ENCODE measurements around the gene GRIK2.

Gene GRIK2

GRCh38 chr6:101650402-101651100, 257.0 kb downstream of the GRIK2 start:
- DNase-seq: no peak

DNA sequence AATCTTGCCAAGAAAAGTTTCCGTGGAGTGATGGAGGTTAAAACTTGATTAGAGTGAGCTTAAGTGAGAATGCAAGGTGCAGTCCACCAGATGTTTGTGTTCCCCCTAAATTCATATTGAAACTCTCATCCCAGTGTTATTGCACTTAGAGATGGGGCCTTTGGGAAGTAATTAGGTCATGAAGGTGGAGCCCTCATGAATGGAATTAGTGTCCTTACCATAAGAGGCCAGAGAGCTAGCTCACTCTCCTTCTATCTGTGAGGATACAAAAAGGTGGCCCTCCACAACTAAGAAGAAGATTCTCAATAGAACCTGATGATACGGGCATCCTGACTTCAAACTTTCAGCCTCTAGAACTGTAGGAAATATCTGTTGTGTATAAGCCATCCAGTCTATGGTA, 258.6 kb downstream of the GRIK2 start:
- DNase-seq: no peak

- no peak for DNase-seq
These were observed 261.6 kb downstream of the GRIK2 start for GRCh38 chr6:101655109-101655508.

DNA sequence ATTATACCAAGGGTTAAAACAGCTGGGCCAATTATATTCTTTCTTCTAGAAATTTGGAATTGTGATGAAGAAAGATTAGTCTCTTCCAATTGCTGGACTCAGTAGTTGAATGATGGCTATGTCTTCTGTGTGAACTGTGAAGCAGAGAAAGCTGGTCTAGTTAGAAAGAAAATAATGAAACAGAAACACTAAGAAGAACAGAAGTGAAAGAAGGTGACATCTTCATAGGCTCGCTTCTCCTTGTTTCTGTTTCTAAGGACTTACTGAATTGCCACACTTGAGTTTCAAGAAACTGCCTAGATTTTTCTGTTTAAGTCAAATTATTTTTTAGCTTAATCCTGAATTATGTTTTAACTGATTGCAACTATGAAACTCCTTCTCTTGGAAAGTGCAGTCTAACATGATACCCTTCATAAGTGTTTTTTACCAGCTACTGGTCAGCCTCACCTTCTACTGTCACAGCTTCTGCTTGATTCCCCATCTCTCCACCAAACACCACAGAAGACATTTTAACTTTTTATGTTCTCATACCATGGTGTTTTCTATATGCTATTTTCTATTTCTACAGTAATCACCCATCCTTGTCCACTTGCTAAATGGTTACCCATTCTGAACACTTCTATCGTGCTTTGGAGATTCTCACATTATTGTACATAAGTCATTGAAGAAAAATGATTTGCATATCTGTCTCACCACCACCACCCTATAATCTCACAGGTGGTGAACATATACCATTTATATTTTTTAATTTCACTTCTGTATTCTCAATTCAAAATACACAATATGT, 268.8 kb downstream of the GRIK2 start:
- no peak for DNase-seq

- DNase-seq: peak; percentile 93
These were observed 269.6 kb downstream of the GRIK2 start for GRCh38 chr6:101663100-101663499.

DNA sequence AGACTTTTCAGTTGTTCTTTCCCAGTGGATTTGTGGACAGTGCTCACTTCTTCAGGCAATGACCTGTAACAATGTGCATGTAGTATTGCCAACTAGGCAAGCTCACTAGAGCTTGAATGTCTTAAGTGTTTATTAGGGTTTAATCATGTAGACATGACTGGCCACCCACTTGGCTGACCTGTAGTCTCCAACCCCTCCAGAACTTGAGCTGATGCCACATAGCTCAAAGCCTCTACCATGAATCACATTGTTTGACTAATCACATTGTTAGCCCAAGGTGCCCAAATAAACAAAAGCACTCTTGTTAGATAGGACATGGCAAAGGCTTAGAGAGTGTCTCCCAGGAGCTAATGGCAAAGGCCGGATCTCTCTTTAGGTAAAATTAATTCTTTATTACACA, 272.7 kb downstream of the GRIK2 start:
- no peak for DNase-seq

DNA sequence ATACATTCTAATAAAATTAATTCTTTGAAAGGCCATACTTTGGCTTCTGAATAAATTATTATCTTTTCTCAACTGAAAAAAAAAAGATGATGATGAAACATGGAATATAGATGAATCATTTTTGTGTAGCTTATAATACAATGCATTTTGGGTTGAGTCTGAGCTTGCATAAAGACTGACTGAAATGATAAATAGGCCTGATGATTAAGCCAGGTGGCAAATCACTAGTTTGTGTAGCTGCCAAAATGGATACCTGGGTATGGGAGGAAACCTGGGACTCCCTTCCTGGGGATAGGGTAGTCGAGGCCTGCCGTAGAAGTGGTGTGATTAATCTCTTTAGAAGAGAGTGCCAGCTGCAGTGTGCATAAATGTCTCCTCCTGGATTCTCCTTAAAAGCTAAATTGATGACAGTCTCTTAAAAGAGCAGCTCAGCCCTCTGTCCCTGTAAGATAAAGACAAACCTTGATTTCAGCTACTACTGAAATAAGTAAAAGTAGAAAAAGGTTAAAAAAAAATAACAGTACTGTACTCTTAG, 275.1 kb downstream of the GRIK2 start:
- DNase-seq: peak; percentile 55

DNA sequence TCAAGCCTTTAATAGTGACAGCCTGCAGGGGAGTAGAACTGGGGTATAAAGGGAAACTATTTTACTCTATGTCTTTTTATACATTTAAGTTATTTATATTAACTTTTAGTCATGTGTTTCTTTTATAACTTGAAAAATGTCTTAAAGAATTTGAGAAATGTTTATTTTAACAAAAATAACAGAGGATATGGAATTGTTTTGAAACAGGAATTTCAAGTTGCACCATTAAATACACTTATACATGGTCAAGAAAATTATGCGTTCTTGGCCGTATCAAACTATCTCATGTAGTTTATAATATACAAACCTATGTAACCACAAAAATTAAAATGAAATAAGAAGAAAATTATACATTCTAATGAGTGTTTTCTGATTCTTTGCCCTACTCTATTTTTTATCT, 282.7 kb downstream of the GRIK2 start:
- no peak for DNase-seq

- no peak for DNase-seq
These were observed 289.4 kb downstream of the GRIK2 start for GRCh38 chr6:101682937-101683336.

- no peak for DNase-seq
These were observed 290.4 kb downstream of the GRIK2 start for GRCh38 chr6:101683884-101684283.

- no peak for DNase-seq
These were observed 293.1 kb downstream of the GRIK2 start for GRCh38 chr6:101686653-101687052.

- no peak for DNase-seq
These were observed 295.6 kb downstream of the GRIK2 start for GRCh38 chr6:101689156-101689555.

GRCh38 chr6:101689695-101690094, 296.2 kb downstream of the GRIK2 start:
- DNase-seq: no peak

GRCh38 chr6:101700655-101701054, 307.1 kb downstream of the GRIK2 start:
- DNase-seq: no peak

DNA sequence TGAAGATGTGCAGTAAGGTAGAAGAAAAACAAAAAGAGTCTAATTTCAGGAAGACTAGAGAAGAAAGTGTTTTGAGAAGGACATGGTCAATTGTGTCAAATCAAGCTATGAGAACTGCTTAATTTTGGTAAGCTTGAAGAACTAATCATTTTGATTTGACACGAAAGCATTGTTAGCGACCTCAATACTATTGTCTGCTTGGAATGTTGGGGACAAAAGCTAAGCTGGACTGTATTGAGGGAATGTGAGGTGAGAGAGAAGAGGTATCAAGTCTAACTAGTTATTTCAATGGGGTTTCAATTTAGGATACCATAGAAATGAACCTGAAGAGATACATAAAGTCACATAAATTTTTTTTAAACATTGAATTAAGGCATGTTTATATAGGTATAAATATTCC, 309.8 kb downstream of the GRIK2 start:
- DNase-seq: no peak

- DNase-seq: no peak
These were observed 312.4 kb downstream of the GRIK2 start for GRCh38 chr6:101705866-101706265.

DNA sequence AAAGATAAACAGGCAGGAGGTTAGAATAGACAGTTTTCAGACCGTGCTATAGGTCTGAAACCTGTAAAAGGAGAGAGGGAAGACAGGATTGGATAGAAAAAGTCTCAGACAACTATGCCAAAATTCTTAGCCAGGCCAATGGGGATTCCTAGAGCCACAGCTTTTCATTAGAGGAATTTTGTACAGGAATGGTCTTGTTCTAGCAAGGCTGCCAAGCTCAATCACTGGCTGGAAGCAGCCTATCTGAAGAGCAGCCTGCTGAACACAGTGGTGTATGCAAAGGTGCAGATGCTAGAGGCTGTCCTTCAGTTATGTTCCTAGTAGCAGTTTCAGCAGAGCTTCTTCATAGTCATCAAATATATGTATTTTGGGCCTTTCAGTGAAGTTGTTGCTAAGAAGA, 313.1 kb downstream of the GRIK2 start:
- DNase-seq: no peak

DNA sequence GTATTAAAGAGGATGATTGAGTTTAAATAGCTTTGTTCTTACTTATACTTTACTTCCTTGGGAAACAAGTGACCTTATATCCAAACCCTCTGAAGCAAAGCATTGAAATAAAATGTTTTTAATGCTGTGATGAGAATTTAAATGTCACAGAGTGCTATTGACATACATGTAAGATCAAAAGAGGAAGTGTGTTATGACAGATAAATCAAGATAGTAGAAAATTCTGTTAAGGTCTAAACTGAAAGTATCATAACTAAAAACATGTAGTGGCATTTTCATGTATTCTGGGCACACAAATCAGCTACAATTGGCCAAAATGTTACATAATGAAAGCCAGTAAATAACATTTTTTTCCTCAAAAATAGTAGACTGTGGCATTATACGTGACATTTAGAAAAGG, 318.0 kb downstream of the GRIK2 start:
- no peak for DNase-seq

- no peak for DNase-seq
These were observed 322.9 kb downstream of the GRIK2 start for GRCh38 chr6:101716387-101716786.

DNA sequence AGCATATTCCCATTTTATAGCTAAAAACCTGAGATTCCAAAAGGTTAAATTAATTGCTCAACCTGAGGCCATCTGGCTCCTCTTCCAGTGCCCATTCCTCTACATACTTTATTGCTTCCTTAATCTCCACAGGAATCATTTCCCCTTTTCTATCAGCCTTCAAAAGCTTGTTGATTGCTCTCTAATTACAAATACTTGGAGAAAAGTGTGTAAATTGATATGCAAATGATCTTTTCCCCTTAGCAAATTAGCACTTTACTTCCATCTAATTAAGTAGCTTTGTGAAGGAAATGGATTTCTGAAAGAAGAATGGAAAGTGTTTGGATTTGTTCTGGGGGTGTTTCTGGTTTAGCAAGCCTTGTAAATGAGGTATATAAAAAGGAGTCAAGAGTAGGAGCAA, 323.3 kb downstream of the GRIK2 start:
- DNase-seq: no peak

GRCh38 chr6:101719521-101719920, 326.0 kb downstream of the GRIK2 start:
- no peak for DNase-seq

DNA sequence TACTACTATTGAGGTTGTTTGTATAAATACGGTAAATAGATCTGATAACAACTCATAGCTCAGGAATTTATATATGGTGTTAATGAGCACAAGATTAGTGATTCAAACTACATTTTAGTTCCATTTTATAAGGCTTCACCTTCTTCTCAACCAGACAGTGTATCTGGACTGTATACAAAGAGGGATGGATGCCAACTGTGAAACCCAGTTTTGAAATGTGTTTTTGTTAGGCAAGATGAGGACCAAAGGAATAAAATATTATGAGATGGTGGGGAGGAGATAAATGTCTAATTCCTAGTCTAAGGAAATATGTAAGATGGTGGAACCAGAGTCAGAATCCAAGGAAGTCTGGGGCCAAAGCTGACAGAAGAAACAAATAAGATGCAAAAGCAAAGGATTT, 329.0 kb downstream of the GRIK2 start:
- no peak for DNase-seq

GRCh38 chr6:101722991-101723579, 329.6 kb downstream of the GRIK2 start:
- DNase-seq: no peak

- no peak for DNase-seq
These were observed 334.9 kb downstream of the GRIK2 start for GRCh38 chr6:101728388-101728787.

Data from NCI-H345 (cell line).